GM12892 (cell line): ENCODE data around the gene TRIO.

ENCODE experiments used
- POLR2A ChIP-seq: IDR thresholded peaks from 2 replicates; pipeline ENCODE4 v1.6.1; 2011; ENCODE audit warnings: low read depth, low read length, control low read depth
- POLR2AphosphoS5 ChIP-seq: IDR thresholded peaks from 2 replicates; pipeline ENCODE4 v1.6.1; 2011; ENCODE audit warnings: low read depth, low read length, control low read depth
- TAF1 ChIP-seq: IDR thresholded peaks from 2 replicates; pipeline ENCODE4 v1.6.1; 2011; ENCODE audit warnings: low read depth, mild to moderate bottlenecking, control low read depth, low read length, borderline replicate concordance

GRCh38 chr5:14265570-14265969 lies 122.4 kb downstream of the TRIO start:
- TF ChIP-seq POLR2A (no peak), POLR2AphosphoS5 (no peak), TAF1 (no peak)
